Left renal cortex interstitium (tissue), 4 donors: ENCODE measurements around the gene RIMBP3C. TPM values are rescaled to one million over a fixed set of nuclear protein-coding genes. Genes with fewer than 3 reads are reported as not detected.
"Not testable (repeated sequence)": the region's sequence is repeated elsewhere in the genome, so short reads cannot be mapped to it uniquely, and the experiment has no call there.

Source experiments
- DNase-seq, 4 donors: peaks; one replicate each; pipeline ENCODE4 v3.0.0-alpha.2; 2013; ENCODE audit warnings: low read depth in 4 of 4, low spot score in 2 of 4, missing footprints in 1 of 4
- polyA plus RNA-seq, 4 donors: library from polyadenylated mRNA; unstranded; fragments of 120-200 nt; gene quantifications; one replicate each; pipeline ENCODE4 v1.2.1, GENCODE V29; 2013; ENCODE audit not compliant: insufficient read length in 4 of 4

The RIMBP3C gene
- polyA plus RNA-seq = under 1 TPM; 0.29 to 0.39 (median 0.32) TPM

GRCh38 chr22:21551361-21551760 lies at the start of gene RIMBP3C:
Gene RIMBP3C, minus strand, starts transcription at chr22:21551461. Its CDS starts 485 bp downstream, at chr22:21550976.
- not testable (repeated sequence) for DNase-seq

GRCh38 chr22:21599053-21599893 lies 48.0 kb upstream of the RIMBP3C start:
- DNase-seq = no peak

GRCh38 chr22:21598302-21598701 lies 47.0 kb upstream of the RIMBP3C start:
- DNase-seq = no peak

- DNase-seq = not testable (repeated sequence)
Measured at GRCh38 chr22:21596356-21597135, 45.3 kb upstream of the RIMBP3C start.

GRCh38 chr22:21594865-21595452 lies 43.7 kb upstream of the RIMBP3C start:
- no peak for DNase-seq

- DNase-seq = no peak
Measured at GRCh38 chr22:21593406-21594232, 42.4 kb upstream of the RIMBP3C start.

GRCh38 chr22:21592422-21592821 lies 41.2 kb upstream of the RIMBP3C start:
- no peak for DNase-seq

GRCh38 chr22:21591695-21592094 lies 40.4 kb upstream of the RIMBP3C start:
- DNase-seq = no peak

GRCh38 chr22:21590809-21591641 lies 39.8 kb upstream of the RIMBP3C start:
- no peak for DNase-seq

GRCh38 chr22:21589396-21589795 lies 38.1 kb upstream of the RIMBP3C start:
- no peak for DNase-seq

- DNase-seq = no peak
Measured at GRCh38 chr22:21587803-21588611, 36.7 kb upstream of the RIMBP3C start.

- no peak for DNase-seq
Measured at GRCh38 chr22:21585389-21585788, 34.1 kb upstream of the RIMBP3C start.

GRCh38 chr22:21582801-21583740 lies 31.8 kb upstream of the RIMBP3C start:
- no peak for DNase-seq

GRCh38 chr22:21581009-21581713 lies 29.9 kb upstream of the RIMBP3C start:
- not testable (repeated sequence) for DNase-seq

GRCh38 chr22:21580623-21581007 lies 29.4 kb upstream of the RIMBP3C start:
- DNase-seq = not testable (repeated sequence)

GRCh38 chr22:21579474-21579851 lies 28.2 kb upstream of the RIMBP3C start:
- DNase-seq = no peak
